ENCODE measurements around the gene NXF2.
"Not testable (repeated sequence)": the region's sequence is repeated elsewhere in the genome, so short reads cannot be mapped to it uniquely, and the experiment has no call there.

The NXF2 gene, protein sequence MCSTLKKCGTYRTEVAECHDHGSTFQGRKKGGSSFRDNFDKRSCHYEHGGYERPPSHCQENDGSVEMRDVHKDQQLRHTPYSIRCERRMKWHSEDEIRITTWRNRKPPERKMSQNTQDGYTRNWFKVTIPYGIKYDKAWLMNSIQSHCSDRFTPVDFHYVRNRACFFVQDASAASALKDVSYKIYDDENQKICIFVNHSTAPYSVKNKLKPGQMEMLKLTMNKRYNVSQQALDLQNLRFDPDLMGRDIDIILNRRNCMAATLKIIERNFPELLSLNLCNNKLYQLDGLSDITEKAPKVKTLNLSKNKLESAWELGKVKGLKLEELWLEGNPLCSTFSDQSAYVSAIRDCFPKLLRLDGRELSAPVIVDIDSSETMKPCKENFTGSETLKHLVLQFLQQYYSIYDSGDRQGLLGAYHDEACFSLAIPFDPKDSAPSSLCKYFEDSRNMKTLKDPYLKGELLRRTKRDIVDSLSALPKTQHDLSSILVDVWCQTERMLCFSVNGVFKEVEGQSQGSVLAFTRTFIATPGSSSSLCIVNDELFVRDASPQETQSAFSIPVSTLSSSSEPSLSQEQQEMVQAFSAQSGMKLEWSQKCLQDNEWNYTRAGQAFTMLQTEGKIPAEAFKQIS

DNA sequence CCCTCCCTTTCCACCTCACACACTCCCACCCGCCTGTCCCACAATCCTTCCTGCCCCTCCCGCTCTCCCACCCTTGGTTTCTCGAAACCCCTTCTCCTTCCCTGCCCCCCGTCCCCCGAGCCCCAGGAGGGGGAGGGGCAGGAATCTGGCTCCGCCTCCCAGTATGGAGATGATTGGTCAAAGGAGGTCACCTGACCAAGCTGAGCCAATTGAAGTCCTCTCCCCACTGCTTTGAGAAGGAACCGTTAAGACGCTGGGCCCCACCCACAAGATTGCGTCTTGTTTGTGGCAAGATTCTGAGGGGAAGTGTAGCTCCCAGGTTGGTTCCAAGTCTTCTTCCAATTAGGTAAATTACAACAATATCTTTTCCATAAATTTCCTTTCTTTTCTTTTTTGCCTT is at the start of gene NXF2:
NXF2 (plus strand) TSS at position 275 of the 400 bp plus-strand sequence. CDS start 59,912 bp downstream, outside the sequence.
- not testable (repeated sequence) for DNase-seq

DNA sequence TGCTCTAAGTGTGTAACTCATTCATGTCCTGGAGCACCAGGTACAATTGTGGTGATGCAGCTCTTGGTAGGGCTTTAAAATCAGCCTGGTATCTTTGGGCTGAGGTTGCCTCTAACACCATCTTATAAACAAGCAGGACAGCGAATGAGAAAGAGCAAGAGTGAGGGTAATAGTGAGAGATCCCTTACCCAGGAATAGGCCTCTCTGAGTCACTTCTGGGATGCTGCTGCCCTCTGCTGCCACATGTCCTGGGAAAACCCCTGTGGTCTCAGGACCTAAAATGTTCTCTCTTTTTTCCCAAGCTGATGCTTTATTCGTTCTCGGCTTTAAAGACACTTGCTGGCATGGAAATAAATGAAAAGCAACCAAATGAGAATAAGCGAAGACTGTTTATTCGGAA is 39.0 kb upstream of the NXF2 start:
- DNase-seq, result not testable (repeated sequence)

DNA sequence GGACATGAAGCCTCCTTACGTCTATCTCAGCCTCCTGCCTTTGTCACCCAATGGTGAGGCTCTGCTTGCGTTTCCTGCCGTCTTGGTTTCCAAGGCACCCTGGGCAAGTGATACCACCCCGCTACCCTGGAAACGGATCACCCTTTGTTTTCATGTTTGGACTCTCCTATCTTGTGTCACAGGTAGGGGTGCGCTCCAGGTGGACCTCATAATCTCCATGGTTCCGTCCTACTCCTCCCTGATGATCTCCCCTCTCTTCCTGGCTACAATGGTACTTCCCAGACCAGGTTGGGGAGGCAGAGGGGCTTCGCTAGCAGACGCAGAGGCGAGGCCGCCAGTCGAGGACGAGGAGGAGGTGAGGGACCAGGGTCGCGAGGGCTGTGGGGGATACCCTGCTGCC is 32.0 kb upstream of the NXF2 start, which contains the start of gene TCP11X1:
TCP11X1 (plus strand) TSS at position 316 of the 400 bp plus-strand sequence.
- DNase-seq, result not testable (repeated sequence)

DNA sequence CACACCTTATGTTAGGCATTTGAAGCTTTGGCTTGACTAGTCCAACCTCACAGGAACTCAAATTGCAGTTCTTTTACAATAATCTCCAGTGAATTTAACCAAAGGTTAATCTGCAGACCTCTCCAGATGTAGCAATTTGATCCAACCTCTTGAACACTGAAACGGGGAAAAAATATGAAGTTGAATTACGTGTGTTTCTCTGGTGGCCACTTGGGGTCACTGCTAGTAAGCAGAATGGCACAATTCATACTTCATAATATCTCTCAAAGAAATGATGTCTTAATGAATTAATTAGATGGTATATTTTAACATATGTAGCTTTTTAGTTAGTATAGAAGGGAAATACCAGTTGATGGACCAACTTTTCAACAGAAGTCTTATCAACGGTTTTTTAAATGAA is 30.5 kb upstream of the NXF2 start:
- DNase-seq, result not testable (repeated sequence)

DNA sequence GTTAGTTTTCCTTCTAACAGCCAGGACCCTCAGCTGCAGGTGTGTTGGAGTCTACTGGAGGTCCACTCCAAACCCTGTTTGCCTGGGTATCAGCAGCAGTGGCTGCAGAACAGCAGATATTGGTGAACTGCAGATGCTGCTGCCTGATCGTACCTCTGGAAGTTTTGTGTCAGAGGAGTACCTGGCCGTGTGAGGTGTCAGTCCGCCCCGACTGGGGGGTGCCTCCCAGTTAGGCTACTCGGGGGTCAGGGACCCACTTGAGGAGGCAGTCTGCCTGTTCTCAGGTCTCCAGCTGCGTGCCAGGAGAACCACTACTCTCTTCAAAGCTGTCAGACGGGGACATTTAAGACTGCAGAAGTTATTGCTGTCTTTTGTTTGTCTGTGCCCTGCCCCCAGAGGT is 11.3 kb upstream of the NXF2 start:
- not testable (repeated sequence) for DNase-seq

DNA sequence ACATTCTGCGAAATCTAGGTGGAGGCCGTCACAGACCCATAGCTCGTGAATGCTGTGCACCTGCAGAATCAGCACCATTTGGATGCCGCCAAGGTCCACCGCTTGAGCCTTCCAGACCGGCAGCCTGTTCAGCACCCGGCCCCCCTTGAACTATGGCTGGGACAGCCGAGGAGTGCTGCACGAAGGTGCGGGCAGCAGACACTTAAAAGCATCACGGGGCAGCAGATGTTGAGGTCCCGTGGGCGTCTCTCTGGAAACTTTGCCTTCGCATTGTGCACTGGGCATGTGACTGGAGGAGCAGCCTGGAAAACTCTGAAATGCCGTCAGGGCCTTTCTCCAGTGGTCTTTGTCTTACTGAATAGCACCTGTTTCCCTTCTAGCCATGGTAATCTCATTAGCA is 6.7 kb upstream of the NXF2 start:
- DNase-seq, result not testable (repeated sequence)

DNA sequence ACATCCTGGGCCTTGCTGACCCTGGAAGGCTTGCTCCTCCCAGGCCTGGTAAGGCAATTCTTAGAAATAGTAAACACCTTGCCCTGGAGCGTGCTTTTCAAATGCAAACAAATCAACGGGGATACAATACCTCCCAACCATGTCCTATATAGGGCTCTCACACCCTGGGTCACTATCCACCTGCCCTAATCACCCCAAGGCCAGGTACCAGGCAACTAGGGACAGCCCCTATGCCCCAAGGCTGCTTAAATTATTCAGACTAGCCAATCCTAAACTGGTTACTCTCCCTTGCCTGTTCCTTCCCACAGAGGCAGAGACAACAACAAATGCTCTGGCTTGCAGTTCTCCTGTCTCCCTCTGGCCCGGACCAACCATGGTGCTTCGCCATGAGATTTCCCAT is 25.3 kb downstream of the NXF2 start:
- DNase-seq, result not testable (repeated sequence)

DNA sequence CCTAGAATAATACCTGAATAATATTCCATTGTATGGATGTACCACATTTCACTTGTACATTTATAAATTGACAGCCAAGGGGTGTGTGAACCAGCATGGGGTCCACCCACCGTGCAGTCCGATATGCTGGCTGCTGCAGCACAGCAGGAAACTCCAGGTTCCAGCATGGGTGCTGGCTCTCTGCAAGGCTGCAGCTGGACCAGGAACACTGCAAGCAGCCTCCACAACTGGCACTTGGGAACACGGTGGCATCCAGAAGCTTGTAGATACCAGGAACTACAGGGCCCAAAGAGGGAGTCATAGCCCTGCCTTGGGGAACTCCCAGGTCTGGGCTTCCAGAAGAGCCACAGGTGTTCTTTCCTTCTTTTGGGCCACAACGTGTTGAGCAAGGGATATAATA is 91.2 kb downstream of the NXF2 start:
- no peak for DNase-seq

DNA sequence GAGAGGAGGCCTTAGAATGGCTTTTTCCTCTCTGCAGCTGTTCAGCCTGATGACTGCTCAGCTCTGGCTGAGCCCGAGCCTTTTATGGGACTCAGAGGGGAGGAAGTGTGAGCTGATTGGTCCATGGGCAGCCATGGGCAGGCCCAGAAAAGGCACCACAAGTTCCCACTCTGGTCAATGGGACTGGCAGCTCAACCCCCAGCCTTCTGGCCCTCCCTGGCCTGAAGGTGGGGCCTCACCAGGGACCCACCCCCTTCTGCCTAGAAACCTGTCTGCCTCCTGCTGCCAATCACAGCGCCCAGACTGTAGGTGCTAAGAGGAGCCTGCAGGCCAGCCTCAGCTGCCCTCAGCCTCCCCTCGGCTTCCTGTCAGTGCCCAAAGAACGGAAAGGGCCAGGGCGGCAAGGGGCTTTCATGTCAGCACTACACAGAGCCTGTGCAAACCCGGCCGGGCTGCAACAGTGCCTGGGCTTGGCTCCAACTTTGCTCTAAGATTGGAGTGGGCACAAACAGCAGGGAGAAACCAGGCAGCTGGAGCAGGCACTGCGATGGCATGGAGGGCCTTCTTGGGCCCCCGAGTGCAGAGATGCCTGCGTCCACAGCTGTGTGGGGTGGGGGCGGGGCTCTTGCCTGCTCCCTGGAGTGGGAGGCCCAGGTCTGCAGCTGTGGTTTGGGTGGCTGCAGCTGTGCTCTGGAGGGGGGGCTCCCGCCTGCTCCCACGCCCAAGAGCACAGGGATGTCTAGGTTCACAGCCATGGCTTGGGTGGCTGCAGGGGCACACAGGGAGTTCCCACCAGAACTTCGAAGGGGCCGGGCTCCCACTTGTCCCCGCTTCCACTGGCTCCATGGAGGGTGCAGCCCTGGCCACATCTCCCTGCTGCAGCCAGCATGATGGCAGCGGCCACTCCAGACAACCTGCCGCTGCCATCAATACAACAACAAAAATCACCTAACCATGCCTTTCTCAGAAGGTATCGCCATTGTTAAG is 92.6 kb downstream of the NXF2 start:
- no peak for DNase-seq

DNA sequence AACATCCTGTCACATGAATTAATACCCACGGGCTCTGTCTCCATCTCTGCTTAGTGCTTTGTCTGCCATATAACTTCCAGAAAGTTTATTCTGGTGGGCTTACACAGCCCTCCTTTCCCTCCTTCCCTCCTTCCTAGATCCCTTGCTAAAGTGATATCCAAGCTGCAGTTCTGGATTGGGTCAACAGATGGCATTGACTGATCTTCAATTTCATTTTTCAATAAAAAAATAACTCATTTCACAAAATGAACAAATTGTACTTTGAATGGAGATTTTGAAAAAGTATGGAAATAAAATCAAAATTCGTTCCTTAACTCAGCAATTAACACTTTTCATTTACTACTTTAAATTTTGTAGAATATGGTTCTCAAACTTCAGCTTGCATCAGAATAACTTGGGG is 94.9 kb downstream of the NXF2 start:
- DNase-seq, result no peak

DNA sequence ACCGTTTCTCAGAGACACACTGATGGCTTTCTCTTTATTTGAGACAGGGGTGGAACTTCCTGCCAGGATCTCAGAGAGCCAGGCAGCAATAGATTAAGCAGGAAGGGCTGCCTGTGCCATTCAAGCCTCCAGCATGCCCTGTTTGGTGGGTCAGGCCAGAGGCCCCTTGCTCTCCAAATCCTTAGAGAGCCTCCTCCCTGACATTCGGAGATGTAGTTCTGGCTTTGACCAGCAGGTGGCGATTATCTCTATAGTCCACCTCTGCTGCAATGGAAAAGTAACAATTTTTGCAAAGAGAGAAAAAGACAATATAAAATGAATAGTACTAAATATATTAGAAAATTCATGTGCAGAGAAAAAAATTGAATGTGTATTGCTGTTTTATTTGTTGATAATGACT is 98.9 kb downstream of the NXF2 start:
- no peak for DNase-seq
